Measurements from ENCODE around the gene MAPT.

GRCh38 chr17:45965812-45966211 lies 71.5 kb downstream of the MAPT start:
- TF ChIP-seq, protein P1, sequence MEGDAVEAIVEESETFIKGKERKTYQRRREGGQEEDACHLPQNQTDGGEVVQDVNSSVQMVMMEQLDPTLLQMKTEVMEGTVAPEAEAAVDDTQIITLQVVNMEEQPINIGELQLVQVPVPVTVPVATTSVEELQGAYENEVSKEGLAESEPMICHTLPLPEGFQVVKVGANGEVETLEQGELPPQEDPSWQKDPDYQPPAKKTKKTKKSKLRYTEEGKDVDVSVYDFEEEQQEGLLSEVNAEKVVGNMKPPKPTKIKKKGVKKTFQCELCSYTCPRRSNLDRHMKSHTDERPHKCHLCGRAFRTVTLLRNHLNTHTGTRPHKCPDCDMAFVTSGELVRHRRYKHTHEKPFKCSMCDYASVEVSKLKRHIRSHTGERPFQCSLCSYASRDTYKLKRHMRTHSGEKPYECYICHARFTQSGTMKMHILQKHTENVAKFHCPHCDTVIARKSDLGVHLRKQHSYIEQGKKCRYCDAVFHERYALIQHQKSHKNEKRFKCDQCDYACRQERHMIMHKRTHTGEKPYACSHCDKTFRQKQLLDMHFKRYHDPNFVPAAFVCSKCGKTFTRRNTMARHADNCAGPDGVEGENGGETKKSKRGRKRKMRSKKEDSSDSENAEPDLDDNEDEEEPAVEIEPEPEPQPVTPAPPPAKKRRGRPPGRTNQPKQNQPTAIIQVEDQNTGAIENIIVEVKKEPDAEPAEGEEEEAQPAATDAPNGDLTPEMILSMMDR (IDR thresholded peaks at IDR 0.05) = no peak
- no peak for TF ChIP-seq POLR2A (IDR thresholded peaks at IDR 0.05)

All from testis (tissue), 2 donors.